HG03469 (cell line): ENCODE results near the gene P2RY14.
"Not testable (repeated sequence)": the region's sequence is repeated elsewhere in the genome, so short reads cannot be mapped to it uniquely, and the experiment has no call there.

Source experiments
- ATAC-seq: cut with Tn5 transposase; IDR thresholded peaks from one replicate; pipeline ENCODE4 v1.9.1; 2021; ENCODE audit warnings: mild to moderate bottlenecking, moderate library complexity, moderate number of reproducible peaks; ENCODE audit not compliant: unreplicated experiment

P2RY14 gene

DNA sequence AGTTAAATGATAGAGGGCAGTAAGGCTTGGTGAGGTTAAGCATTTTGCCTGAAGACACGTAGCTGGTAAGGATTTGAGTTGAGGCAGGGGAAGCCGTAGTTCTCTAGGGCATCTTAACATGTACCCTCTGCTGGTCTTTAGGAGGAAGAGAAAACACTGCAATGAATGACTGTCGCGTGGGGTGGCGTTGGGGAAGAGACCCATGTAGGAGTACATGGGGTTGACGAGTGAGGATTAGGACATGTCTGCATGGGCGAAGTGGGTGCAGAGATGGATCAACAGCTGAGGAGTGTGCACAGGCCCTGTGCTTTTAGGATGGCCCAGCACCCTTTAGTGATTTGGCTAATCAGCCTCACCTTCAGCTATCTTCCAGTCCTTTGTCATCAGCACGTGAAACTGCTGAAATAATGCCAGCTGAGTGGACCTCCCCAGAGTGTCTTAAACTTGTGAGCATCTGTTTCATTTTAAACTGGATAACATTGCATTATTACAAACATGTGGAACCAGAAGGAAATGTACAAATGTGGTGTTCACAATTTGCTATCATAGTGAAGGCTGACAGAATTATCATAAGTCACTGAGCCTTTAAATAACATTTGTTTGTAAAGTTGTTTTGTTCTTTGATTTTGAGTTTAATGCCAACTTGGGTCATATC, 15.3 kb downstream of the P2RY14 start:
- ATAC-seq, result no peak

DNA sequence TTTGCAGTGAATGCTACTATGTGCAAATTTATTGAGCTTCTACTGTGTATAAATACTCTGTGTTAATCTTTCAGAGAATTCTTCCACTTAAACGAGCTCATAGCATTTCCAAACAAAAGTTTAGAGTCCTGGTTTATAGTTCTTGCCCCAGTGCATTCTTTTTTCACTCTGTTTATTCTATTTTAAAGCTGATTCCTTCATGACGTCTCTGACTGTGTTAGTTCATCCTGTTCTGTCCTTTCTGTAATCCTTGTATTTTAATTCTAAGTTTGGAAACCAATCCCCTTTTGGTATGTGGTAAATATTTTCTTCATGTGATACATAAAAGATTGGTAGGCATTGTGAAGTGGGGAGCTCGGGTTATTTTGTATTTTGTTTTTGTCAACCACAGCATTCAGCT, 18.7 kb downstream of the P2RY14 start:
- ATAC-seq, result no peak

DNA sequence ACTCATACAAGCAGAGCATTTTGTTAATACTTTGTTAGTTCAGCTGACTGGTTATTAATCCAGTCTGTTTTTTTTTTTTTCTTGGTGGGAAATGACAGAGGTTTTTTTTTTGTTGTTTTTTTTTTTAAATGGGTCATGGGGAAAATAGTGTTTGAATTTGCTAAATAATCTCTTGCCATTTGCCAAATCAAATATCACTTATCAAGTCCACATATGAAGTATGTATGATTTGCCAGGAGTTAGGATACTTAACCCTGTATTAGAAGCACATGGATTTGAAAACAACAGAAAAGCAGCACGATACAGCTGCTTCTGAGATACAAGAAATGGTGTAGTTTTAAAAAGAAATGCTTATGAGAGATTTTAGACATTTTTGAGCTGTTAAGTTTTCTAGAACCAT, 21.6 kb downstream of the P2RY14 start:
- no peak for ATAC-seq

DNA sequence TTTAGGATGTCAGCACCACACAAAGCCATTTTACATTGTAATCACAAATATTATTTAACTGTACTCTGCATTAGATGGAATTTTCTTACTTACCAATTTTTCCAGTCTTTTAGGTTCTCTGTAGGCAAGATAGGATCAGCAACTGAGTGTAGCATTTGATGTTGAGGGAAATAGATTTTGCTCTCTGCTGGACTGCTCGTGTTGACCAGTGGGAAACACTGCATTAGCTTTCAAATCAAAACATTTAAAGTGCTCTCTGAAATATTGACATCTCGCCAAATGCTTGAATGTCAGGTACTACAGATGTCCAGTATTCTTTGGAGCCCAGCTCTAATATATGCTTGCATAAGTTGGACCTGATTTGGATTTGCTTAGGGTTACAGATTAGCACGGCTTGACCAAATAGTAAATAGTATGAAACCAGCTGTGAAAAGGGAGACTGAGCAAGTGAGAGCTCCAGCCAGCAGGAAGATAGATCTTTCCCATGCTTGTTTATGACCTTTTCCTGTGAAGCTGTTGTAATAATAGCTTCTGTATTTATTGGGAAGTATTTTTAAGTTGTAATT, 29.5 kb downstream of the P2RY14 start:
- no peak for ATAC-seq

DNA sequence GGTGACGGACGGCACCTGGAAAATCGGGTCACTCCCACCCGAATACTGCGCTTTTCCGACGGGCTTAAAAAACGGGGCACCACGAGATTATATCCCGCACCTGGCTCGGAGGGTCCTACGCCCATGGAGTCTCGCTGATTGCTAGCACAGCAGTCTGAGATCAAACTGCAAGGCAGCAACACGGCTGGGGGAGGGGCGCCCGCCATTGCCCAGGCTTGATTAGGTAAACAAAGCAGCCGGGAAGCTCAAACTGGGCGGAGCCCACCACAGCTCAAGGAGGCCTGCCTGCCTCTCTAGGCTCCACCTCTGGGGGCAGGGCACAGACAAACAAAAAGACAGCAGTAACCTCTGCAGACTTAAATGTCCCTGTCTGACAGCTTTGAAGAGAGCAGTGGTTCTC, 36.3 kb downstream of the P2RY14 start:
- not testable (repeated sequence) for ATAC-seq

DNA sequence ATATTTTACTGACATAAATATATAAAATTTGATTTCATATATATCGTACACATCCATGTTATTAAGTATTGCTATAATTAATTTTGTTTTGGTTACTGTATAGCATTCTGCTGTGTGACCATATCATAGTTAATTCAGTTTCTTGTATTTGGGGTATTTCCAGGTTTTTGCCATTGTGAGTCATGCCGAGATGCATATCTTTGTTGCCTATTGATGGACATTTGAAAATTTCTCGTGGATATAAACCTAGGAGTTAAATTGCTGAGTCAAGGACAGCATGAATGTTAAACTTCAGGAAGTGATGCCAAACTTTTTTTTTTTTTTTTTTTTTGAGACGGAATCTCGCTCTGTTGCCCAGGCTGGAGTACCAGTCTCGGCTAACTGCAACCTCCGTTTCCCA, 41.6 kb downstream of the P2RY14 start:
- no peak for ATAC-seq

DNA sequence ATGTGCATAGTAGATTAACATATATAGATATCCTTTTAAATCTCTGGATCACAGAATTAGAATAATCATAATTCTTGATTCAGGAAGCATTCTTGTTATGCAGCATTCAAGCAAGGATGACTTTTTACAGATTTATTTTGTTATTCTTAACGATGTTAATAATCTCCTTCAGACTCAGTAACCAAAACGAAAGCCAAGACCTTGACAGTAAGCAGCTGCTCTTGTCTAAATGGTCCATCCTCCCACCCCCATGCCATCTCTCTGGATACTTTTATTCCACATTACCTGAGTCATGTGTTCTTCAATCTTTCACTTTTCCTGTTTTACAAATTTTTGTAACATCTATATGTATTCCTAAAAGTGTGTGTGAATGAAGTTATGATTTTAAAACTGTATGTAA, 42.0 kb downstream of the P2RY14 start:
- ATAC-seq, result no peak

DNA sequence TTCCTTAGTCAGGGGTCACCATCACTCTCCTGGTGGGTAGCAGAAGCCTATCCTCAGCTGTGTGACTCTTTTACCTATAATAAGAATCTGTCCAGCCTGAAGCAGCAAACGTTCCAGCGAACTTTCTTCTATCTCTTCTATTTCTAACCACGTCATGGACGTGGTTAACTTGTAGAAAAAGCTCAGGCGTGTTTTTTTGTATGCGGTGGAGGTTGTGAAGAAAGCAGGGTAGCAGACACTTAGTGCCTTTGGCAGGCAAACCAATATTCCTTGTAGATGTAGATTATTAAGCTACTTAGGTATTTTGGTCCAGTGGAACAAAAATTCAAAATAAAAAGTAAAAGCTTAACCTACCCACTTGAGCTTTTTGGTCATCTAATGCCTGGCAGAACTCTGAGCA, 43.5 kb downstream of the P2RY14 start:
- no peak for ATAC-seq

DNA sequence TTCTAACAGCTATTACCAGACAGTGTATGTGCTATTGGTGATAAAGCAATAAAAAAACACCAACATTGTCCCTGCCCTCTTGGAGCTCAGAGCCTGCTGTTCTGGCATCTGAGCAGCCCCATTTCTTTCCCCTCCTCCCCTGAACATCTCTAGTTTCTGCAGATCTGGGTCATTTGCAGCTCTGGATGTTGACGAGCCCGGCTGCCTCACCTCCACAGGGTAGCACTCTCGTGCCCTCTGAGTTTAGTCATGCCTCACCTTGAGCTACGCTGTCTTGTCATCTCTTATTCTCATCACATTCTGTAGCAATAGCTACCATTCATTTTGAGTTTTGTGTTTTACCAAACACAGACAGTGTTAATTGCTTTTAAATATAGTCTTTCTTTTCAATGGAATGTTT, 45.4 kb downstream of the P2RY14 start:
- no peak for ATAC-seq

DNA sequence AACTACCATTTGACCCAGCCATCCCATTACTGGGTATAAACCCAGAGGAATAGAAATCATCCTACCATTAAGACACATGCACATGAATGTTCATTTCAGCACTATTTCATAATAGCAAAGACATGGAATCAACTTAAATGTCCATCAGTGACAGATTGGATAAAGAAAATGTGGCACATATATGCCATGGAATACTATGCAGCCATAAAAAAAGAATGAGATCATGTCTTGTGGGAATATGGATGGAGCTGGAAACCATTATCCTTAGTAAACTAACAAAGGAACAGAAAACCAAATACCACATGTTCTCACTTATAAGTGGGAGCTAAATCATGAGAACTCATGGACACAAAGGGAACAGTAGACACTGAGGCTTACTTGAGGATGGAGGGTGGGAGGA, 45.9 kb downstream of the P2RY14 start:
- not testable (repeated sequence) for ATAC-seq

DNA sequence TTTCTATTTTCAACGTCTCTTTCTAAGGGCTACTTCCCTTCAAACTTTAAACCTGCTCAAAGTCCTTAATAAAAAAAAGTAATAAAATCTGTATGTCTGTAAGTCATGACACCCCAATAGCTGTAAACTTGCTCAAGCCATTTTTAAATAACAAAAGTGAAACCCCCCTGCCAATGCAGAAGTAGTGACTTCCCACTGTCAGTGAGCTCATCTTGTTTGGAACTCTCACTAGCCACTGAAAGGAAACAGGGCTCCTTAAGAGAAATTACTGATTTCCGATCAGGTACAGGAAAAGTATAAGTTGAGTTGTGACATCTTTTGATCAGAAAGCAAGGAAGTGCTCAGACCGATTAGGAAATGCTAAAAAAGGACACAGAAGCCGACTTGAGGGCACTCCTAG, 47.7 kb downstream of the P2RY14 start:
- no peak for ATAC-seq

DNA sequence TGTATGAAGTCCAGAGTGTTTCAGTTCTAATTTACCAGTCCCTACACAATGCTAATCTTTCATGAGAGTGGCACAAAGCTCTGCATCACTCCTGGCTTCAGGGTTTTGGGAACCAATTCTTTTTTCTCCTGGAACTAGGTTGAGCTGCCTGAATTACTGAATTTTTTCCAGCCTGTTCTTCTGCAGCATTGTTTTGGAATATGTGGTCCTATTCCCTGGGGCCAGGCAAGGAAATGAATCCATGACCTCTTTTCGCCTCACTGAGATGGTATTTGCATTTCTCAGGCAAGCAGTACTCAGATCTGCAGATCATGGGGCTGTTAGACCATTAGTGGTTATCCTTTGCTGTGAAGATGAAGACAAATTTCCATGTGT, 49.7 kb downstream of the P2RY14 start:
- no peak for ATAC-seq

DNA sequence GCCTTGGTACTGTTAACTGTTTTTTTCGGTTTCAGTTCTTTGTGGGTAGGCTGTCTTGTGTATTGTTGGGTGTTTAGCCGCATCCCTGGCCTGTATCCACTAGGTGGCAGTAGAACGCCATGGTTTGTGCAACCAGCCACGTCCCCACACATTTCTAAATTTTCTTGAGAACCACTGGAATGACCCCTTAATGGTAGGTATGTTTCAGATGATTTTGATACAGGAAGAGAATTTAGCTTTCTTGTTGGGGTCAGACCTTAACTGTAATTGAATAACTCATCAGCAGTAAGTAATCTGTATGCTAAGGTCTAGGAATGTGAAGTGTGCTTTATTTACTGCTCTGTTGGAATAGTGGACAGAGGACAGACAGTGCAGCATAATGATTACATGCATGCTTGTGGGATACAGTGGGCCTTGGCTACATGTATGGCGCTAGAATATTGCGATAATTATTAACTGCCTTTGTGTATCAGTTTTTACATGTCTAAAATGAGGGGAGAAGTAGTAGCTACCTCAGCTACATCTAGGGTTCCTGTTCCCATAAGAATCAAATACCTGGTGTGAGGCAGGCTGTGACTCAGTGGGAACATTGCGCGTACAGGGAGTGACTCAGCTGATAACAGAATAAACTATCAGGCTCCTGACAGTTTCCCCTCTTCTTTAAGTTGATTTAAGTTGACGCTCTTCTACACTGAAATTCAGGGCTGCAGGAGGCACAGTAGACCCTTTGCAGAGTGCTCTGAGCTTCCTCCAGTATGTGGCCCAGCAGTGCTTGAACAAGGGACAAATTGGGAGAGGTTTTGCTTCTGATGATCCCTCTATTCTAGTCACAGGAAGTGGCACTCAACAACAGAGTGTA, 50.3 kb downstream of the P2RY14 start:
- peak; percentile 87 for ATAC-seq

DNA sequence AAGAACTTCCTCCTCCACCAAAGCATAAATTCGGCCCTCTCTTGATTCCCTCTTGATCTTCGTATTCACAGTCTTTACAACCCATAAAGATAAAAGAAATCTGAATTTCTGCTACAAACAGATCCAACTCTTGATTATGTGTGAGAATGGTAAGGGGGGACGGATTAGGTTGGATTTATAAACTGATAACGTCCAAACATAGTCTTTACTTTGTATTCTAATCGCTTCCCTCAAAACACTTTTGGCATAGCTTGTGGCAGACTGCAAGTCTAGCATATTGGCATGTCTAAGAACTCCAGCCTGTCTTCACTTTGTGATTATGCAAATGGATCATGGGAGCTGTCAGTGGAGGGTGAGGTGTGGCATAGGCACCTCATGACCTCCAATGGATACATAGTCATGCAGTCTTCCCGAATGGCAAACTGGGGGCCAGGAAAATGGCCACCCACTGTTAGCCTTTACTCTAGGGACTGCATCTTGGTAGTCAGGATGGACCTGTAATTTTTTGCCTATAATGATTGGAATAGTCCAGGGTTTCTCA, 51.0 kb downstream of the P2RY14 start:
- ATAC-seq, result peak; percentile 19

DNA sequence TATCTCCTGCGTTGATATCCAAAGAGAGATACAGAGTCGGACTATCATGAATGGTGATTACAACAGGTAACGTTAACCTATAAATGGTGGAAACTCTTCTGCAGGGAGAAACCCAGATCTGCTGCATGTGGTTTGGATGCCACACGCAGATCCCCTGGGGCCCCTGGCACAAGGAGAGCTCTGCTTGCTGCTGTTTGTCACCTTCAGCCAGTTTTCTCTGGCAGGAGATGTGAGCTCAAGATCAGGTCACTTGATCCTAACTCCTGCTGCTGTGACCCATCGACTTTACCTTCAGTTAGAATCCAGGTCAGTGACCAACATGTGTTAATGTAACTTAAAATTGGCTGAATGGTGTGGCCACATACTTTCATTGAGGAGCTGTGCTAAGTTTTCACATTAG, 51.5 kb downstream of the P2RY14 start:
- no peak for ATAC-seq

DNA sequence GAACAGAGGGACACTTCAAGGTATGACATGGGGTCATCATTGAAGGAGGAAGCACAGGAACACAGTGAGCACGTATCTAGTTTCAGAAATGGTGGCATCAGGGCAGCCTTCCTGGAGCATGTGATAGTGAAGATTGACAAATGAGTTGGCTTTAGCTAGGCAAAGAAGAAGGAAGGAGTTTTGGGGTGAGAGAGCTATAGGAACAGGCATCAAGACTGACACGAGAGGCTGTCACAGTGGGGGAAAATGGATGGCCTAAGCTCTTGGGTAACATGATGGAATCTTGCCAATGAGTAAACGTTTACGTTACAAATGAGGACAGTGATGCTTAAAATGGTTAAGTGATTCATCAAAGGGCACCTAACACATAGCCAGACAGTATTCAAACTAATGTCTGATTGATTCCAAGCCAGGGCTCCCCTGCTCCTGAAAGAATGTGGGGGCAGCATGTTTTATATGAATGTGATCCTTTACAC, 52.2 kb downstream of the P2RY14 start:
- no peak for ATAC-seq

DNA sequence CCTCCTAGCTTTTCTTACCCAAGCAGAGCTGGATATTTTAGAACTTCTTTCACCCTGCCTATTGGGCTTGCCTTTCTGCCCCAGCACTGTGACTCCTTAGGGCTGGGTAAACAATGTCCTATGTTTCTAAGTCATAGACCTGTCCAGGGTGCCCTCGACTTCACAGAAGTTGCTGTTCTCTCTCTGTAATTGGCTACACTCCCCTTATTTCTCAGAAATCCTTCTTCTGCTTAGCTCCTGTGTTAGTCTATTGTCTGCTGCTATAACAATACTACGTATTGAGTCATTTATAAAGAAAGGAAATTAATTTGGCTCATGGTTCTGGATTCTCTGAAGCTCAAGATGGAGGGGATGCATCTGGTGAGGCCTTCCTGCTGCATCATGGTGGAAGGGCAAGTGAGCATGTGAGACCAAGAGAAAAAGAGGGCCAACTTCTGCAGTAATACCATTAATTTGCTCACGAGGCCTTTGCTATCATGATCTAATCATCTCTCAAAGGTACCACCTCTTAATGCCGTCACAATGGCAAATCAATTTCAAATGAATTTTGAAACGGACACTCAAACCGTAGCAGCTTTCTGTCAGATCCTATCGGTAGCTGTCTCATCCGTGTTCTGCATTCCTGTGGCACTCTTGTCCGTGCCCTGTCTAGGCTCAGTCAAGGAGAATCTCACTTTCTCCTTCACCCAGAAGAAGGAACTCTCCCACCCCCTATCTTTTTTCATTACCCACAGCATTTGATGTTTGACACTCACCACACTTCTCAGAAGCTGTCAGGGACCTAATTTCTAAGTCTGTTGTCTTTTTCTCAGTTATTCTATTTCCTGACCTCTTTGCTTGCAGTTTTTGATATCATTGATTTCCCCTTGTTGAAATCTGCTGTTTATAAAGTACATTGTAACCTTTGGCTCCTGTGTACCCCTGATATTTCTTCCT, 53.0 kb downstream of the P2RY14 start:
- no peak for ATAC-seq

DNA sequence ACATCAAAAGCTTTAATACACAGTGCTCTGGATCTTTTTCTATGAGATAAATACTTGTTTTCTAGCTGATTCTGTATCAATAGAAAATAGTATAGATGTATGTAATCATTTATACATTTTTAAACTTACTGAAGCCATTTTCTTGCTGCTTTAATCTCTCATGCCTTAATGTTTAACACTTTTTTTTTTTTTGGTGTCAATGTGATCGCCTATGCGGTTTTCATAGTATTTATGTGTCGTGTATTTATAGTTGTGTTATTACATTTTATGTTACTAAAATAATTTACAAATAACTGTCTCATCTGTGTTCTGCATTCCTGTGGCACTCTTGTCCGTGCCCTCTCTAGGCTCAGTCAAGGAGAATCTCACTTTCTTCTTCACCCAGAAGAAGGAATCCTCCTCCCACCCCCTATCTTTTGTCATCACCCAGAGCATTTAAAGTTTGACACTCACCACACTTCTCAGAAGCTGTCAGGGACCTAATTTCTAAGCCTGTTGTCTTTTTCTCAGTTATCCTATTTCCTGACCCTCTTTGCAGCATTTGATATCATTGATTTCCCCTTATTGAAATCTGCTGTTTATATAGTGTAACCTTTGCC, 54.0 kb downstream of the P2RY14 start:
- no peak for ATAC-seq

DNA sequence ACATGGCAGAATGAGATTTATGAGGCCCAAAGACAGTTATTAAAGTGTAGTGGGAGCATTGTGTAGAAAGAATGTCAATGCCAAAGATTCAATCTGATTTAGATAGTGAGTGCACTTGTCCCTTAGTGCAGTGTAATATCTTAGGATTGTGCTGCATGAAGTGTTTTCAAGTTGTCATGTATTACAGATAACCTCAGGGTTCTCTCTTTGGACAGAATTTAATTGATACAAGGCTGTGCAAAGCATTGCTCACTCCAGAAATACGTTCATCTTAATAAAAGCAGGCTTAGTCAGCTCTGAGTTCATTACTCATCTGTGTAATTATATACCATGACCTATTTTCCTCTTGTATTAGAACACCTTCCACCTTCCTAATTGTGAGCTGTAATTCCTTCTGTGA, 59.3 kb downstream of the P2RY14 start:
- ATAC-seq, result no peak

DNA sequence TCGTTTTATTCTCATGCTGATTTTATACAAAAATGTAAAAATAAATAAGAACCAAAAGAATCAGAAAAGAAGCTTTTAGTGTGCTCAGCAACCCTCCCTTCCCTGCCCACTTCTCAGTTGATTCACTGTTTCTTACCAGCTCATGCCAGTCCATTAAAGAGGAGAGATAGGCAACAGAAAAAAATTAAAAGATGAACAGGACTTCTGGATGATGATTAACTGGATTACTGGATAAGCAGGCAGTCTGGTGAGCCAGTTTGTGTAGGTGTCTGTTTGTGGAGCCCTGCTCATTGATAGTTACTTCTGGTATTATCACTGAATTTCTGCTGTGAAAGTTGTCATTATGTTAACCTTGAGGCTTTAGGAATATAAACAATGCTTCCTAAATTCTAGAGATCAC, 60.2 kb downstream of the P2RY14 start:
- no peak for ATAC-seq
